PC-9 (cell line): ENCODE data around the gene NEB. TPM values are rescaled to one million over a fixed set of nuclear protein-coding genes. Genes with fewer than 3 reads are reported as not detected.

Experiments used
- BruUV-seq: library from RNA; stranded (reverse); fragments of 400-500 nt; replicated peaks from 2 replicates; lab custom pipeline; 2021; lab: Mats Ljungman, UMichigan
- CTCF ChIA-PET: fragments of 300-600 bp; sonication (Branson Sonifier 250); formaldehyde crosslinking; loops from one replicate; lab custom pipeline; 2022; ENCODE audit warnings: antibody characterized with exemption; lab: Charles Lee
- POLR2A ChIA-PET: fragments of 300-600 bp; sonication (Branson Sonifier 250); formaldehyde crosslinking; loops from one replicate; lab custom pipeline; 2022; ENCODE audit warnings: antibody characterized with exemption; ENCODE audit not compliant: unreplicated experiment; lab: Charles Lee
- DNase-seq, 2 experiments: peaks; one replicate each; pipeline versions ENCODE4 v3.0.0 to v3.0.0-alpha.2; 2015 to 2022; ENCODE audit warnings: mixed read lengths in 1 of 2
- H2AFZ ChIP-seq: fragments of 200-600 bp; sonication (generic); 2 replicates; pipeline ENCODE4 v1.8.1; 2017; ENCODE audit warnings: antibody characterized with exemption
- H3F3A ChIP-seq: fragments of 200-600 bp; sonication (generic); 2 replicates; pipeline ENCODE4 v1.8.1; 2017; ENCODE audit warnings: antibody characterized with exemption, mild to moderate bottlenecking, low read depth; ENCODE audit not compliant: insufficient read depth
- H3K27ac ChIP-seq: fragments of 200-600 bp; sonication (generic); 2 replicates; pipeline ENCODE4 v1.6.1; 2016; ENCODE audit warnings: mixed run types
- H3K27me3 ChIP-seq: fragments of 200-600 bp; sonication (generic); 2 replicates; pipeline ENCODE4 v1.6.1; 2016; ENCODE audit warnings: low read depth, mixed run types; ENCODE audit not compliant: insufficient read depth
- H3K36me3 ChIP-seq: fragments of 200-600 bp; sonication (generic); 2 replicates; pipeline ENCODE4 v1.6.1; 2016; ENCODE audit warnings: low read depth, mixed run types
- H3K4me1 ChIP-seq: fragments of 200-600 bp; sonication (generic); replicated peaks from 2 replicates; pipeline ENCODE4 v1.6.1; 2016; ENCODE audit warnings: mixed run types; ENCODE audit not compliant: insufficient read depth
- H3K4me2 ChIP-seq: fragments of 200-600 bp; sonication (generic); 2 replicates; pipeline ENCODE4 v1.6.1; 2017; ENCODE audit warnings: mixed run types
- H3K4me3 ChIP-seq: fragments of 200-600 bp; sonication (generic); 2 replicates; pipeline ENCODE4 v1.6.1; 2016; ENCODE audit warnings: mixed run types
- H3K79me2 ChIP-seq: fragments of 200-600 bp; sonication (generic); 2 replicates; pipeline ENCODE4 v1.6.1; 2017; ENCODE audit warnings: low read depth, mixed run types
- H3K9me2 ChIP-seq: fragments of 200-600 bp; sonication (generic); 2 replicates; pipeline ENCODE4 v1.8.1; 2017; ENCODE audit warnings: mild to moderate bottlenecking; ENCODE audit not compliant: insufficient read depth
- H3K9me3 ChIP-seq: fragments of 200-600 bp; sonication (generic); 2 replicates; pipeline ENCODE4 v1.8.1; 2016; ENCODE audit warnings: low read depth; ENCODE audit not compliant: insufficient read depth
- H4K20me1 ChIP-seq: fragments of 200-600 bp; sonication (generic); 2 replicates; pipeline ENCODE4 v1.8.1; 2017; ENCODE audit not compliant: insufficient read depth
- EZH2 ChIP-seq: fragments of 200-600 bp; sonication (generic); IDR thresholded peaks from 2 replicates; pipeline ENCODE4 v1.8.0; 2017; ENCODE audit warnings: antibody characterized with exemption, low read depth
- intact Hi-C: fragments of 100-400 bp; cut with micrococcal nuclease; formaldehyde crosslinking; loops from one replicate; pipeline ENCODE4 v1.10.0; 2022; ENCODE audit not compliant: unreplicated experiment
- total RNA-seq: library from RNA; stranded (reverse); gene quantifications from 2 replicates; pipeline ENCODE4 v1.2.3, GENCODE V29; 2021
- TF ChIP-seq, protein P1 (sequence below): fragments of 200-600 bp; sonication (generic); conservative IDR thresholded peaks from 2 replicates; pipeline ENCODE4 v1.6.1; 2017; ENCODE audit warnings: mixed run types, antibody characterized with exemption, mild to moderate bottlenecking, moderate library complexity

The NEB gene
- total RNA-seq, 1 experiment from 2014 or later: 0.15 TPM

DNA sequence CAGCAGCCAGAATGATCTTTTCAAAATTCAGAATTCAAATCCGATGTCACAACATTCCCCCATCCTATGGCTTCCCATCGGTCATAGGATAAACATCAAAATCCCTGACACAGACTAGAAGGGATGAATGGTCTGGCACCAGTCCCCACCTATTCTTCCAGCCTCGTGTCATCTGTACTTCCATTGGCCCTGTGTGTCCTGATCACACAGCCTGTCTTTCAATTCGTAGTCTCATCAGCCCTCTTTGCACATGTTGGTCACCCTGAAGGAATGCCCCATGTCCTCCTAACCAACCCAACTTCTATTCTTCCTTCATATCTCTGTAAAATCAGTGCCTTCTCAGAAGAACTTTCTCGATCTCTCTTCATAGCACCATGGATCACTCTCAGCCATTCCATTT, 157.2 kb downstream of the NEB start:
- POLR2A ChIA-PET: no interaction called here
- no TSS peak for BruUV-seq
- CTCF ChIA-PET: no interaction called here

DNA sequence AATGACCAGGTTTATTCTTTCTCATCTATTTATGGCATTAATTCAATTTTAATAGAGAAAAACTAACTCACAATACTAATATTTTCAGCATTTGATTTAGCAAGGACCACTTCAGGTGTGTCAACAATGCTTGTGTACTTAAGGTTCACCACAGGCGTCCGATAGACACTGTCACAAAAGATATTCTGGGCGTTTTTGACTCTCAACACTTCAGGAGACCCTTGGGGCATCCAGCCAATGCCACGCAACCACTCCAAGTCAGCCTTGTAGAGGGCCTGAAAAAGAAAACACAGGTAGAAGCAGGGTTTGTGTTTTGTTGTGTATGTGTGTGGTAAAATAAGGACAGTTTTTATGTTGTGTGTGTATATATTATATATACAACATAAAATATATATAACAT, 158.2 kb downstream of the NEB start:
- Histone ChIP-seq H3K79me2 (no peaks in the 10 kb centered on the region), H3K27ac (no peak overlapping the region), H3K4me1 (no peaks in the 10 kb centered on the region), H3F3A (no peaks in the 10 kb centered on the region), H3K9me2 (no peaks in the 10 kb centered on the region), H2AFZ (no peak overlapping the region), H3K9me3 (no peaks in the 10 kb centered on the region), H3K36me3 (no peaks in the 10 kb centered on the region), H3K4me3 (no peak overlapping the region), H3K27me3 (no peaks in the 10 kb centered on the region), H4K20me1 (no peaks in the 10 kb centered on the region), H3K4me2 (no peak overlapping the region)
- no TSS peak for BruUV-seq
- ChIA-PET CTCF (no interaction called here), POLR2A (no interaction called here)
- DNase-seq: no peak
- intact Hi-C loops: no loop called here
- no peak for TF ChIP-seq EZH2
- TF ChIP-seq, protein P1, sequence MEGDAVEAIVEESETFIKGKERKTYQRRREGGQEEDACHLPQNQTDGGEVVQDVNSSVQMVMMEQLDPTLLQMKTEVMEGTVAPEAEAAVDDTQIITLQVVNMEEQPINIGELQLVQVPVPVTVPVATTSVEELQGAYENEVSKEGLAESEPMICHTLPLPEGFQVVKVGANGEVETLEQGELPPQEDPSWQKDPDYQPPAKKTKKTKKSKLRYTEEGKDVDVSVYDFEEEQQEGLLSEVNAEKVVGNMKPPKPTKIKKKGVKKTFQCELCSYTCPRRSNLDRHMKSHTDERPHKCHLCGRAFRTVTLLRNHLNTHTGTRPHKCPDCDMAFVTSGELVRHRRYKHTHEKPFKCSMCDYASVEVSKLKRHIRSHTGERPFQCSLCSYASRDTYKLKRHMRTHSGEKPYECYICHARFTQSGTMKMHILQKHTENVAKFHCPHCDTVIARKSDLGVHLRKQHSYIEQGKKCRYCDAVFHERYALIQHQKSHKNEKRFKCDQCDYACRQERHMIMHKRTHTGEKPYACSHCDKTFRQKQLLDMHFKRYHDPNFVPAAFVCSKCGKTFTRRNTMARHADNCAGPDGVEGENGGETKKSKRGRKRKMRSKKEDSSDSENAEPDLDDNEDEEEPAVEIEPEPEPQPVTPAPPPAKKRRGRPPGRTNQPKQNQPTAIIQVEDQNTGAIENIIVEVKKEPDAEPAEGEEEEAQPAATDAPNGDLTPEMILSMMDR: no peak

More for the DNA sequence above, 157.2 kb downstream of the NEB start:
- Histone ChIP-seq H3K4me1 (no peaks in the 10 kb centered on the region), H3K36me3 (no peaks in the 10 kb centered on the region), H4K20me1 (no peaks in the 10 kb centered on the region), H3K4me3 (no peak overlapping the region), H3K9me2 (no peaks in the 10 kb centered on the region), H3K27ac (no peak overlapping the region), H3F3A (no peaks in the 10 kb centered on the region), H2AFZ (no peak overlapping the region), H3K27me3 (no peaks in the 10 kb centered on the region), H3K9me3 (no peaks in the 10 kb centered on the region), H3K79me2 (no peaks in the 10 kb centered on the region), H3K4me2 (no peak overlapping the region)
- DNase-seq: no peak
- intact Hi-C loops: no loop called here
- no peak for TF ChIP-seq EZH2
- TF ChIP-seq, protein P1: no peak

GRCh38 chr2:151575338-151575737, 158.9 kb downstream of the NEB start:
- no peaks in the 10 kb centered on the region for H3K36me3 ChIP-seq
- POLR2A ChIA-PET: no interaction called here
- no peaks in the 10 kb centered on the region for H3K9me3 ChIP-seq
- CTCF ChIA-PET: no interaction called here
- no peaks in the 10 kb centered on the region for H3K79me2 ChIP-seq
- H3K4me3 ChIP-seq: no peak overlapping the region
- intact Hi-C loops: no loop called here
- H3K9me2 ChIP-seq: no peaks in the 10 kb centered on the region
- H3K27me3 ChIP-seq: no peaks in the 10 kb centered on the region
- H4K20me1 ChIP-seq: no peaks in the 10 kb centered on the region
- no peaks in the 10 kb centered on the region for H3K4me1 ChIP-seq
- BruUV-seq: no TSS peak
- no peak overlapping the region for H3K4me2 ChIP-seq
- H3K27ac ChIP-seq: no peak overlapping the region
- no peak for DNase-seq
- TF ChIP-seq, protein P1: no peak
- H2AFZ ChIP-seq: no peak overlapping the region
- no peaks in the 10 kb centered on the region for H3F3A ChIP-seq
